Activated CD4-positive, alpha-beta T cell treated with anti-CD3 and anti-CD28 coated beads, Interleukin-10, Interleukin-2, amounts not matched to agents 100 ng/mL and 50 ng/mL, durations not matched to agents 16 hours and 8 hours (primary cell): ENCODE results near the gene SLC36A4.
"Not testable (repeated sequence)": the region's sequence is repeated elsewhere in the genome, so short reads cannot be mapped to it uniquely, and the experiment has no call there.

Experiments used
- DNase-seq: peaks from one replicate; pipeline ENCODE4 v3.0.0-alpha.2; 2020

Gene SLC36A4

DNA sequence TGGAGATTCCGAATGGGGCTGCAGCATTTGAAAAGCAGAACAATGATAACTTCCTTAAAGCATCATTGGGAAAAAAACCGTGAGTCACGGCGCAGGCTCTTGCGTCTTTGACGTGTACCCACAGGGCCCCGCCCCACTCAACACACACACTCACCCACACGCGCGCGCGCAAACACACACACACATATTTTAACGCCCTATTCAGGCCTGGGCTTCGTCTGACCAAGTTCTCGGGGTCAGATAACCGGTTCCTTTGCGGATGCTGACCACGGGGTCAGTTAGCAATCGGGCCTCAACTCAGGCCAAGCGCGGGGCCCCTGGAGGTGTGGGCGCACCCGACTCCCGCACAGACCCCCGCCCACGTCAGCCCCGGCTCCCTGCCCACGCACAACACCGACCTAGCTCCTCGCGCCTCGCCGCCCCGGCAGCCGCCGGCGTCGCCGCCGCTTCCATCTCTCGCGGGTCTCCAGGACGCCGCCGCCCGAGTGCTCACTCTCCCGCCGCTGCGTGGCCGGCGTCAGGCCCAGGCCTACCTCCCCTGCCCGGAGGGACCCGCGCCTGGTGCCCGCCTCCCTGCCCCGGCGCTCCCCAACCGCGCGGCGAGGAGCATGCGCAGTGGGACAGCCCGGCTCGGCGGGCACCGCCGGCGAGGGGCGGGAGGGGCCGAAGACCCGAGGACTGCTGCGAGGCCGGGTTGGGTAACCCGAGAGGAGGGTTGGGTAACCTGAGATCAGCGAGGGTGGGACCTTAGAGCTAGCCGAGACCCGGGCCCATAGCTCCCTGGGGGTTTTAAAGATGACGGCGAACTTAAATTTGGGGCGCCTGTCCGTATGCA lies at the start of gene SLC36A4:
Gene SLC36A4 (minus strand): TSS at position 612 of the 835 bp plus-strand sequence. CDS start 159 bp downstream, at position 453.
- DNase-seq = peak; percentile 88

DNA sequence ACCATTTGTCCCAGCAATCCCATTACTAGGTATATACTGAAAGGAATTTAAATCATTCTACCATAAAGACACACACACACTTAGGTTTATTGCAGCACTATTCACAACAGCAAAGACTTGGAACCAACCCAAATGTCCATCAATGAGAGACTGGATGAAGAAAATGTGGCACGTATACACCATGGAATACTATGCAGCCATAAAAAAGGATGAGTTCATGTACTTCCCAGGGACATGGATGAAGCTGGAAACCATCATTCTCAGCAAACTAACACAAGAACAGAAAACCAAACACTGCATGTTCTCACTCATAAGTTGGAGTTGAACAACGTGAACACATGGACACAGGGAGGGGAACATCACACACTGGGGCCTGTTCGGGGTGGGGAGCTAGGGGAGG lies 49.0 kb upstream of the SLC36A4 start:
- DNase-seq = not testable (repeated sequence)

DNA sequence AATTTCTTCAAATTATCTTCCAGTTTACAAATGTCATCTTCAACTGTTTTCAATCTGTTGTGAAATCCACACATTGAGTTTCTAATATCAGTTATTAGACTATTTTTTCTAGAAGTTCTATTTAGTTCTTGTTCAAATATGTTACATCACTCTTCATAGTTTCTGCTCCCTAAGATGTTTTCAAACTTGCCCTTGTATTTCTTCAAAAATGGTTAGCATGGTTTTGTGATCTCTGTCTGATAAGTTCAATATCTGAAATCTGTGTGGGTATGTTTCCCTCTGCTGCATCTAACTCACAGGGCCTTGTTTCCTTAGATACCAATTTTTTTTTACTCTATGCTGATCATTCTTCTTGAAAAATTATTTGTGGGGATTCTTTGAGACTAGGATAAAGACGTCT lies 46.2 kb upstream of the SLC36A4 start:
- DNase-seq = no peak

DNA sequence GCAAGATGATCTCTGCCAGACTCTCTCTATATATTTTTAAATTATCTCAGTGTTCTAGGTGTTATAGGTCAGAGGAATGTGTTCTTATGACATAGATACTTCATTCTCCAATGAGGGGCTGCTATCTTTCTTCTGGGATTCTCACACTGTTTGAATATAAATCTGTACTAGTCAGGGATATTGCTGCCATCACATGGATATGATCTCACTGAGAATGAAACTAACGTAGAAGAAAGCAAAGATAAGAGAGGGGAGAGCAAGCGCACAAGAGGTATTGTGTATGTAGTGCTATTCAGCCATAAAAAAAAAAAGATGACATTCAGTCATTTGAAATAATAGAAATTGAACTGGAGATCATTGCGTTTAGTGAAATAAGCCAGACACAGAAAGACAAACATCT lies 42.2 kb upstream of the SLC36A4 start:
- no peak for DNase-seq

DNA sequence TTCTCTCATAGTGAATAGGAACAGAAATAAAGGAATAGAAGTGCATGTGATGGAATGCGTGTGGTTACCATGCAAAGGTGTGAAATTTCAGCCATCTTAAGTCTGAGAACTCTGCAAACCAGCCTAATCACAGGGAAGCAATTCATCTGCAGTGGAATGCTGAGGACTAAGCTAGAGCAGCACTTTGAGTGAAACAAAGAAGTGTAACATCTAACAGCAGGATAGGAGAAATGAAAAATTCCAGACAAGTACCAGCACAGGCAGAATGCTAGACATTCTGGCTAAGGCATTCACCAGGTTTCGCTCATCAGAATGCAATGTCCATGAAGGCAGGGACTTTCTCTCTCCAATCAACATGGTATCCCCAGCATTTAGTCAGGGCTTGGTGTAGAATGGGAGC lies 41.2 kb upstream of the SLC36A4 start:
- no peak for DNase-seq

DNA sequence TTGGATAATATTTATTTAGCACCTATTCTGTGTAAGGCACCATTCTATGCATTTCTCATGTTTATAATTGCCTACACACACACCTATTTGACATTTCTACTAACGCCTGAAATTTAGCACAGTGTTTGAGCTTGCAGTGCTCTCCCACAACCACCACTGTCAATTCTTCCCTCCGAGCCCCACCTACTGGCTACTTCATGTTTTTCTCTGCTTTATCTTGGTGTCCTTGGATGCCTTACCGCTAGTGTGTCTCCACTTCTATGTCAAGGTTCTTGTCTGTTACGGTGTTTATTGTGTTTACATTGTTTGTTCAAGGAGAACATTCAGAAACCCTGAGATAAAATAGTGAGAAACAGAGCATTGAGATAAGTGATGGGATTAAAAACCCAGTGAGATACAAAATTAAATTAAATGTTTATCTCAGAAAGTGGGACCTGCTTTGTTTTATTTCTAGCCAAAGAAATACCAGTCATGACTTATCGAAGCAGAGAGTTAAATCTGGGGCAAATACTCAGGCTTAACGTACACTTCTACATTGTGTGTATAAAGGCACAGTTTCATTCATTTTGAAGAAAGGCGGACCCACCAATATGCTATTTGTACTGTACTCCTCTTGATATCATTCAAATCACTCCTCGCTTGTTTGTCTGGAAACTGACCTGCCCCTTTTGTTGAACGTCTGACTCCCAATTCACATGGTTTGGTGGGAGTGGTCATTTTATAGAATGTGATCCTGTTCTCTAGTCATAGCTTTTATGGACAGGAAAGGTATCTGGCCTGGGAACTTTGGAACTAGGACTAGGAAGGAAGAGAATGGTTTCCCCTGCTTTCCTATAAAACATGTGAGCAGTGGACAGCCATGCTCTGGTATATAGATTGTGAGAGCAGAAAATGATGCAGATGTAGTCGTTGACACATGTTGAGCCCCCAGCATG lies 39.2 kb upstream of the SLC36A4 start:
- DNase-seq = peak; percentile 28

DNA sequence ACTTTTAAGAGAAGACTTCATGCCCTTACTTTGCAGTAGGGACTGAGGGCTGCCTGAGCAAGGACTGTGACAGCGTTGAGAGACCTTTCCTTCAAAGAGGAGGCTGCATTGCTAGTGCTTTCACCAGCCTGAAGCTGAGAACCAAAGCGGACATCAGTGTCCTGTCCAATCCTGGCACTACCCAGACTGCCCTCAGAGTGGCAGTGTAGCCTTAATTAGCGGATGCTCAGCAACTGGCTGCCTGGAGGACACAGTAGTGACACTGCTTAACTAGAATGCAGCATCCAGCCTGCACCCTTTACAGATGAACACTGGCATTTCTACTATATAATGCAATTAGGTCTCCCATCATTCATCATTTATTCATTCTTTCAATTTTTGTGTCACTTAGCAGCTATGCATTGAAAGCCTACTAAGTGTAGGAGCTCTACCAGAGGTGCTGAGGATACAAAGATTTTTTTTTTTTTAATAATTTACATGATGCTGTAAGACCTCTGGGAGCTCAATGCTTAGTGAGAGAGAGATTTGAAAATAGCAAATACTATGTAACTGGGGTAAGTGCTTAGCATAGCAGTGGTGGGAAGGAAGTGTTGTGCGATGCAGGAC lies 36.9 kb upstream of the SLC36A4 start:
- DNase-seq = peak; percentile 77

DNA sequence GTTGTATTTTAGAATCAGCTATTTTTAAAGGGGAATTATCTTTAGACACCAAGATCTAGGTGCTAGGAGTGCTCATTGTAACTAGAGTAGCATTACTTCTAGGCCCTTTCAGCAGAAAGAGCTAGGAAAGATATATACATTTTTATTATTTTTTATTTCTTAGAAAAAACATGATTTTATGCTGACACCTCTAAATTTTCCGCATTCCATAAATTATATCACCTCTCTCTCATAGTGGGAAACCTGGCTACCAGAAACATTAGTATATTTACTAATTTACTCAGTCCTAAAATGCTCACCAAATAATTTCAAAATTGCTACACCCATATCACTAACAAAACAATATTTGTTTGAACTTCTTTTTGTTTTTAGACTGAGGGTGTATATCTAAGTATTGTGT lies 32.1 kb upstream of the SLC36A4 start:
- no peak for DNase-seq

DNA sequence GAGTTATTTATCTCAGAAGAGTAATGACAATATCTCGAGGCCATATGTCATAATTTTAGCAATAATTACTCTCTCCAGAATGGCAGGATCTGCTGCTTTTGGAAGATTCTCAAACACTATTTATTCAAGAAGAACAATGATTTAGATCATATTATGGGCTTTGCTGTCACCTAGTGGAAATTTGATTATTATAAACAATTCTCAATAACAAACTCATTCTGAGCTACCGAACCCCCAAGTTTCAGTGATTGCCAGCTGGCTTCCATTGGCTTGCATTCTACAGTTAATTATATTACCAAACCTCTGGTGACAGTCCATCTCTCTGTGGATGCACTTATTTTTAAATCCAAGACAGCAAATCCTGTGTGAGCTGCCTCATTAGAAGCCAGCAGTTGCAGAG lies 27.9 kb upstream of the SLC36A4 start:
- peak; percentile 7 for DNase-seq

DNA sequence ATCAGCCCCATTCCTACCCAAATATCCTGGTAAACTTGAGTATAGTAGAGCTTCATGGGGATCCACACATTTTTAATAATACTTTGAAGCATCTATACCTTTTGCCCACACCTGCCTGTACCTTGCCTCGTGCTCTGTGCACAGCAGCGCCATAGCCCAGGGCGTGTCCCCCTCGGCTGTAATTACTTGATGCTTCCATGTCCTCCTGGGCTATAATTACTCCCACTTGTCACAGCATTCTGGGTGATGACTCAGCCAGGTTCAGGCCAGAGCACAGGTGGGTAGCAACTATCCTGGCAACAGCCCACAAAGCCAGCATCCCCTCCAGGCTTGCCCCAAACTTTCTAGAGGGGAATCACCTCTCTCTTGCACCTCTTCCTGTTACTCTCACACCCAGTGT lies 23.7 kb upstream of the SLC36A4 start:
- no peak for DNase-seq

DNA sequence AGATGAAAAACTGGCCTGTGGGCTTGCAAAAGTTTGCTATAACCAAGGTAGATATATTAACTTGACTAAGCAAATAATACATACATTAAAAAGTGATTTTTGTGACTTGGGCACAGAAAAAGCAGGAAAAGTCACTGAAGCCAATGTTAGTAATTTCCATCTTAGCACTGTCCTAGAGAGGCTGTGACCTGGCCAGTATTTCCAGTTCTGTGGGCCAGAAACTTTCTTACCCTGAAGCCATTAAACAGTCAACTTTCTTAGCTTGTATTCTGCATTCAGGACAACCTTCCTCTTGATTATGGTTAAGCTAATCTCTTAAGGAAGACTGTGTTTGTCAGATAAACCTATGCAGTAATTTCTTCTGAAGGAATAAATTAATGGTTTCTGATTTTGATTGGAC lies 22.3 kb upstream of the SLC36A4 start:
- no peak for DNase-seq

DNA sequence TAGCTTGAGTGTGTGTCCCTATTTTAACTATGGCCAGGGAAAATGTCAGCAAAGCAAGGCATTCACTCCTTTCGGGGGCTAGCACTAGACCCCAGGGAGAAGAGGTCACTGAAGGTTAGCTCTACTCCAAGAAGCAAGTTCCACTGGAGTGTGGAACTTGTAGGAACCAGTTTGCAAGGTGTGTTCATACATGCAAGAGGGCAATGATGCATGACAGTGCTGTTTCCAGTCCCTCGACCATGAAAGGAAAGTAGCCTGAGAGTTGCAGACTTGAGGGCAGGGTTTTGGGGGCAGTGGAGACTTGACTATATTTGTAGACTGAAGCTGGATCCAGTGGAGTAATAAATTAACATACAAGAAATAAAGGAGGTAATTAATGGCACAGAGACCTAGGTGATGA lies 21.6 kb upstream of the SLC36A4 start:
- no peak for DNase-seq

DNA sequence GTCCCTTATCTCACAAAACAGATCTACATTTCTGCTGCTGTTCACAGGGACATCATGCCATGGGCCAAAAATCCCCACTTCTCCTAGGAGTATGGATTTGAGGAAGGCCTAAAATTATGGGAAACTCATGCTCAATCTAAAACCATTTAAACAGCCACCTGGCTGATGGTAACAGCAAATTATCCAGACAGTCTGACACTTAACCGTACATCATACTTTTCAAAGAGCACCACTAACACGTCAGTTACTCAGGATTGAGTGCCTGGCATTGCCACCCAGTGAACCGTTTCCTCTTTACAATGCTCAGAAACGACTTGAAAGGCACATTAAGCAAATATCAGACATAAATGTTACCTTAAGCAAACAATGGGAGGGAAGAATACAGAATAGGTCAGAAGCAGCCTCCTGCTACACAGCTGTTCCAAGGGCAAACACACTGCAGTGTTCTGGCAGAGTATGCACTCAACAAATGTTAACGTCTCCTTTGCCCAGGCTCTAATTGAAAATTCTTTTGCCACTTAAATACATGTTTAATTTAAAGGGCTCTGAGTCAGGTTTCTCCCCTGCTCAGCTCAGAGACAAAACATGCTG lies 18.8 kb upstream of the SLC36A4 start:
- DNase-seq = no peak

DNA sequence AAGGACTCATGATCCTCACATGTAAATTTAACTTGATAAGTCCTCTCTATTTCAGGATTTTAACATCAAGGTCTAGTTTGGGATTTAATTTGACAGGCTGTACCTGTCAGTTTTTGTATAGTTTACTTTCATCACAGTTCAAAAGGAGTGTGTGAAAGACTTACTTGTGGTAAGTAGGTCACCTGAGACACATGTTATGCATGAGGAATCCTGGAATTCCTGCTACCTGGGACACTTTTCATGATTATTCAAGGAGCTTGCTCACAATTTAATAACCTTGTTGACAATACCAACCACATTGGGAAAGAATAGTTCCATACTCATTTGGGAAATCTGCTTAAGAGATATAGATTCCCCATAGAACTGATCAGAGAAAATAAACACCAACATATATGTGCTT lies 15.8 kb upstream of the SLC36A4 start:
- no peak for DNase-seq

DNA sequence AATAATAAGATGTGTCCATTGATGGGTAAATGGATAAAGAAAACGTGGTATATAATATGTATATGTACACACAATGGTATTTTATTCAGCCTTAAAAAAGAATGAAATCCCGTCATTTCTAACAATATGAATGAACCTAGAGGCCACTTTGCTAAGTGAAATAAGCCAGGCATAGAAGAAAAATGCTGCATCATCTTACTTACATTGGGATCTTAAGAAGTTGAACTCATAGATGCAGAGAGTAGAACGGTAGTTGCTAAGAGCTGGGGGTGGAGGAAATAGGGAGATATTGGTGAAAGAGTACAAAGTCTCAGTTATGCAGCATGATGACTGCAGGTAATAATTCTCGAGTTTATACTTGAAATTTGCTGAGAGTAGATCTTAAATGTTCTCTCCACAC lies 14.3 kb upstream of the SLC36A4 start:
- DNase-seq = no peak

DNA sequence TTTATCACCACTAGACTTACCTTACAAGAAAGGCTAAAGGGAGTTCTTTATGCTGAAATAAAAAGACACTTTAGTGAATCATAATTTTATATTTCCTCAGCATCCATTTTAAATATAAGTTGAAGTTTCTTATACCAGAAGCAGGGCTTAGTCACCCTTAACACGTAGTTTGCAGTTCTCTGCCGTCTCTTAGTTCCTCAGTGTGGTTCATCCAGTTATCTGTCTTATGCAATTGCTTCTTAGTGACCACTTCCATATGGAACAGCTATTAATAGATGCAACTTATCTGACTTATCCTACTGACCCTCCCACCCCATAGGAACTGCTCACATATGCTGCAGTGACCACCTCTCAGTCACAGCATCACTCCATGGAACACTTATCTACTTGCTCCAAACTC lies 11.7 kb upstream of the SLC36A4 start:
- DNase-seq = no peak

DNA sequence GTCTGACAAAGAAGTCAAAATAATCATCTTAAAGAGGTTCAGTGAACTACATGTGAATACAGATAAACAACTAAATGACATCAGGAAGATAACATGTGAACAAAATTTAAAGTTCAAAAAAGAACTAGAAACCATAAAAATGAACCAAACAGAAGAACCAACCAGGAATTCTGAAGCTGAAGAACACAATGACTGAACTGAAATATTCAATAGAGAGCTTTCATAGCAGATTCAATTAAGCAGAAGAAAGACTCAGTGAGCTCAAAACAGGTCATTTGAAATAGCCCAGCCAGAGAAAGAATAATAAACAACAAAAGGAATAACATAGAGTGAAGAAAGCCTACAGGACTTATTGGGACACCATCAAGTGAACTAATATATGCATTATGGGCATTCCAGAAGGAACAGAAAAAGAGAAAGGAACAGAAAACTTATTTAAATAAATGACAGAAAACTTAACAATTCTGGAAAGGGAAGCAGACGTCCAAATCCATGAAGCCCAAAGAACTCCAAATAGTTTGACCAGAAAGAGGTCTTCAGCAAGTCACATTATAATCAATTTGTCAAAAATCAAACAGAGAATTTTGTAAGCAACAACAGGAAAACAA lies 11.0 kb upstream of the SLC36A4 start:
- no peak for DNase-seq

DNA sequence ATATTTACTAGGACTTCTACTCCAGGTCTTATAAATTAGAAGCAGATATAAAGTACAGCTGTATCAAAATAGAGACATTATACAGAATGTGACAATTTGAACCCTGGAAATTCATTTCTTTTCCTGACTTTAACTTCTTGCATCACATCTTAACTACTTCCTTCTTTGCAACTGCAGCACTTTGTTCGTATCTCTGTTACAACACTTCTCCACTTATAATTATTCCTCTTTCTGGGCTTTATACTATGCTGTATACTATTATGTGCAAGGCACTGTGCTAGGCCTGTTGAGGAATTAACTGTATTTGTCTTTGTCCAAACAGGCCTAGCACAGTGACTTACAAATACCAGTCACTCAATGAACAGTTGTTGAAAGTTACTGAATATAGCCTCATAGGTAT lies 1.8 kb upstream of the SLC36A4 start:
- no peak for DNase-seq

DNA sequence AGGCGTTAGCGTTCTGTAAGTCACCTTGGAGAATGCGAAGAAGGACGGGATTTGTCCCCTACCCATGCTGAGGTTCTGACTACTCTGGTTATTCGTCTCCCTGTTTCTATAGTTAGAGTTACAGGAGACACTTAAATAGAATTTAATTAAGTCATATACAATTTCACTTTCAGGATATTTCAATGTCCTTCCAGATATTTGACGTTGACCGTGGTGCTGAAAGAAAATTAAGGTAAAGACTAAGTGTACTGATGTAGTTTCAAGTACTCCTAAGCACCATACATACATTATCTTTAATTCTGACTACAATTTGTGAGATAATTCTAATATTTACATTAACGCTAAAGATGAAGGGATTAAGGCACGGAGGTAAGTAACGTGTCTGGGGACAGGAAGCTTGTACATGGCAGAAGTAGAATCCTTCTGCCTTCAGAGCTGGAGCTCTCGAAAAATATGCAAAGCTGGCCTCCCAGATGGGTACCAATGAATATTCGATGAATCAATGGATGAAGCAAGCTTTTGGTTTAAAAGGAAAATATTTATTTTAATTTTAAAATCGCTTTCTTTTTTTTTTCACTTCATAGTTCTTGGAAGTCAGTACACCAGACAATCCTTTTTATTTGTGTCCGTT lies 539 bp upstream of the SLC36A4 start:
- no peak for DNase-seq

DNA sequence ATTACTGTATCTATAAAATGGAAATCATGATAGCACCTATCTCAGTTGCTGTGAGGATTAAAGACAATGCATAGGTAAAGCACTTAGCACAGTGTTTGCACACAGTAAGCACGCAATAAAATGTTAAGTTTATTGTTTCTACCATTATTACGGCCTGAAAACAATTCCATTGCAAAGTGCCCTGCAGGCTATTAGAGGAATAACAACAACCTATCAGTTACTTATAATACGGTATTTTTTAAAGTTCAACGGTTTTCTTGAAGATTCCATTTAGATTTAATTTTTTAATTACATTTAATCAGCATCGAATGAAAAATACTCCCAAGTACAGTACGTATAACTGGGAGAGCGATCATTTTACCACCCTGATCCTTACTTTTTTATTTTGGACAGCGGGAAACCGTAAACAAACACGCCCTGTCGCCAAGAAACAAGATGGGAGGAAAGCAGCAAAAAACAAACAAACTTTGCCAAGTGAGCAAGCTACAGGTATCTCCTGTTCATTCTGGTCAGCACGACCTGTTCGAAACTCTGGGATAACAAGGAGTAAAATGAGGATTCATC lies 893 bp downstream of the SLC36A4 start:
- no peak for DNase-seq

DNA sequence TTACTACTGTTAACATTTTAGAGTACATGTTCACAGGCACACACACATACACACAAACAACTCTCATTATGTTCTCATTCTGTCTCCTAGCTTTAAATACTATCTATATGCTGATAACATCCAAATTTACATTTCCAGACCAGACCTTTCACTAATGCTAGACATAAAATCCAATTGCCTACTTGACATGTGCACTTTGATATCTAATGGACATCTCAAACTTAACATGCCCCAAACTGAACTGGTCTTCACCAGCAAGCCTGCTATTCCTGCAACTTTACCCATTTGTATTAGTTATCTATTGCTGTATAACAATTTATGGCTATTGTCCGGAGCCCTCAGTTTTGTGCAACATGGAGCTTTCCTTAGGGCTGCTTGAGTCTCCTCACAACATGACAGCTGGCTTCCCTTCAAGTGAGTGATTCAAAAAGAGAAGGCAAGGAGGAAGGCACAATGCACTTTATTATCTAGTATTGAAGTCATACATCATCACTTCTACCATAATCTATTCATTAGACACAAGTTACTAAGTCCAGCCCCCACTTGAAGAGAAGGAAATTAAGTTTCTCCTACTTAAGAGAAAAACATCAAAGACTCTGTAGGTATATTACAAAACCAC lies 3.0 kb downstream of the SLC36A4 start:
- DNase-seq = no peak
